GM12878 (cell line): ENCODE results near the gene DIO1. TPM values are rescaled to one million over a fixed set of nuclear protein-coding genes. Genes with fewer than 3 reads are reported as not detected.

ENCODE experiments used
- ATAC-seq: fragments of 200-7000 bp; cut with Tn5 transposase; 3 replicates; pipeline ENCODE4 v1.9.1; 2020; ENCODE audit warnings: mild to moderate bottlenecking, moderate library complexity
- BruUV-seq: library from RNA; stranded (reverse); fragments of 400-500 nt; replicated peaks from 2 replicates; lab custom pipeline; 2021; lab: Mats Ljungman, UMichigan
- CTCF ChIA-PET: fragments of 300-600 bp; sonication (Branson Sonifier 250); formaldehyde crosslinking; extraction: SDS; loops from one replicate; lab custom pipeline; 2021; ENCODE audit warnings: inconsistent platforms; lab: Yijun Ruan, JAX
- POLR2A ChIA-PET: fragments of 350-600 bp; formaldehyde crosslinking; extraction: SDS; loops from one replicate; lab custom pipeline; 2021; ENCODE audit warnings: inconsistent platforms; lab: Charles Lee
- RAD21 ChIA-PET: fragments of 300-600 bp; sonication (Branson Sonifier 250); formaldehyde crosslinking; loops from one replicate; lab custom pipeline; 2023; ENCODE audit warnings: antibody characterized with exemption; ENCODE audit not compliant: unreplicated experiment; lab: Charles Lee
- SMC1A ChIA-PET: fragments of 300-600 bp; sonication (Branson Sonifier 250); formaldehyde crosslinking; loops from one replicate; lab custom pipeline; 2023; ENCODE audit not compliant: unreplicated experiment, uncharacterized antibody; lab: Charles Lee
- DNase-seq: peaks from one replicate; pipeline ENCODE4 v3.0.0-alpha.2; 2011; ENCODE audit warnings: low read depth, low spot score
- FAIRE-seq: peaks from 3 replicates; lab custom pipeline; 2011; peaks lifted over from hg19 to GRCh38; lab: Jason Lieb, UNC
- H2AFZ ChIP-seq: 2 replicates; pipeline ENCODE4 v1.6.0; 2011; ENCODE audit warnings: low read depth, low read length, control low read depth; ENCODE audit not compliant: control insufficient read depth
- H3K27ac ChIP-seq: 2 replicates; pipeline ENCODE4 v1.5.1; 2011; ENCODE audit warnings: control low read depth; ENCODE audit not compliant: control insufficient read depth, insufficient read depth
- H3K27me3 ChIP-seq, 2 experiments: replicated peaks in 1 of 2; 2 replicates each; pipeline versions ENCODE4 v1.6.0 to v1.6.1; 2011; ENCODE audit warnings: low read length in 1 of 2; ENCODE audit not compliant: control insufficient read depth in 2 of 2, insufficient read depth in 2 of 2
- H3K36me3 ChIP-seq, 2 experiments: 2 replicates each; pipeline ENCODE4 v1.5.1; 2011; ENCODE audit warnings: low read length in 1 of 2; ENCODE audit not compliant: control insufficient read depth in 2 of 2, insufficient read depth in 2 of 2
- H3K4me1 ChIP-seq: 2 replicates; pipeline ENCODE4 v1.6.1; 2011; ENCODE audit warnings: mild to moderate bottlenecking, low read length, moderate library complexity, mixed read lengths; ENCODE audit not compliant: control insufficient read depth, insufficient read depth
- H3K4me2 ChIP-seq: 2 replicates; pipeline ENCODE4 v1.6.0; 2011; ENCODE audit warnings: control low read depth; ENCODE audit not compliant: control insufficient read depth, insufficient read depth
- H3K4me3 ChIP-seq: fragments of 200-600 bp; sonication (generic); 2 replicates; pipeline ENCODE4 v1.5.1; 2016
- H3K79me2 ChIP-seq: 2 replicates; pipeline ENCODE4 v1.6.0; 2011; ENCODE audit warnings: low read length; ENCODE audit not compliant: control insufficient read depth, insufficient read depth
- H3K9ac ChIP-seq: 2 replicates; pipeline ENCODE4 v1.8.0; 2011; ENCODE audit warnings: low read length, control low read depth, mixed read lengths; ENCODE audit not compliant: control insufficient read depth, insufficient read depth
- H3K9me3 ChIP-seq: replicated peaks from 3 replicates; pipeline ENCODE4 v1.5.1; 2011; ENCODE audit warnings: mild to moderate bottlenecking, low read length; ENCODE audit not compliant: control insufficient read depth, insufficient read depth
- H4K20me1 ChIP-seq: 2 replicates; pipeline ENCODE4 v1.6.0; 2011; ENCODE audit not compliant: control insufficient read depth, insufficient read depth
- EGR1 ChIP-seq, 2 experiments: IDR thresholded peaks; 1 replicate in 1 of 2; 2 replicates in 1 of 2; pipeline ENCODE4 v1.6.1; 2011 to 2012; ENCODE audit warnings: low read depth in 2 of 2, low read length in 2 of 2, borderline replicate concordance in 1 of 2, mild to moderate bottlenecking in 1 of 2, moderate library complexity in 1 of 2
- EP300 ChIP-seq, 2 experiments: fragments of 150-350 bp in 1 of 2; IDR thresholded peaks; 2 replicates each; pipeline ENCODE4 v1.6.1; 2011 to 2012; ENCODE audit warnings: low read depth in 2 of 2, low read length in 2 of 2, borderline replicate concordance in 1 of 2, improper control_type of control experiment in 1 of 2, inconsistent platforms in 1 of 2; ENCODE audit not compliant: control insufficient read depth in 1 of 2
- GATAD2B ChIP-seq: fragments of 450-650 bp; conservative IDR thresholded peaks from 2 replicates; pipeline ENCODE4 v1.6.1; 2017; ENCODE audit warnings: low read depth, mild to moderate bottlenecking, moderate library complexity
- SREBF1 ChIP-seq: IDR thresholded peaks from 2 replicates; pipeline ENCODE4 v1.6.1; 2012; ENCODE audit warnings: mild to moderate bottlenecking, low read length
- TBL1XR1 ChIP-seq: IDR thresholded peaks from 2 replicates; pipeline ENCODE4 v1.6.1; 2012; ENCODE audit warnings: low read depth, low read length, improper control_type of control experiment
- ZBTB40 ChIP-seq: fragments of 450-650 bp; IDR thresholded peaks from 2 replicates; pipeline ENCODE4 v1.6.1; 2016; ENCODE audit warnings: mild to moderate bottlenecking, moderate library complexity, borderline replicate concordance
- WGBS: methylation state at CpG from one replicate; pipeline ENCODE4 v1.1.6; 2016; ENCODE audit warnings: low lambda C conversion rate; ENCODE audit not compliant: insufficient replicate concordance, insufficient coverage; ENCODE audit errors: missing lambda C conversion rate; 5-methylcytosine and 5-hydroxymethylcytosine counted together
- in situ Hi-C: fragments of 300-500 bp; cut with MboI; formaldehyde crosslinking; loops from 9 replicates; pipeline ENCODE4 v1.14.3; 2018; ENCODE audit warnings: mixed read lengths
- intact Hi-C: fragments of 100-400 bp; cut with micrococcal nuclease; formaldehyde crosslinking; loops from one replicate; pipeline ENCODE4 v1.14.2; 2022; ENCODE audit not compliant: unreplicated experiment
- polyA plus RNA-seq, 11 experiments: library from polyadenylated mRNA; depleted of rRNA in 4 of 11; unstranded in 6 of 11; stranded (reverse) in 5 of 11; fragments of >200 nt; fragmentation: Nextera tagmentation in 4 of 11; fragmentation: Illumina TruSeq in 1 of 11; extraction: Ambion mirVana in 4 of 11; extraction: Trizol in 1 of 11; gene quantifications; 1 replicate in 1 of 11; 2 replicates in 10 of 11; pipeline versions ENCODE4 v1.2.1 to v1.2.3, GENCODE V29; 2011 to 2016; ENCODE audit warnings: inconsistent platforms in 2 of 11, missing spikeins in 2 of 11, low read depth in 1 of 11
- total RNA-seq, 4 experiments: library from RNA; depleted of rRNA in 3 of 4; stranded (reverse); fragments of >200 nt in 3 of 4; fragmentation: Illumina TruSeq in 1 of 4; extraction: Trizol in 1 of 4; gene quantifications; 2 replicates each; pipeline versions ENCODE4 v1.2.1 to v1.2.3, GENCODE V29; 2013 to 2021
- TF ChIP-seq, protein P1 (sequence below): IDR thresholded peaks from 2 replicates; pipeline ENCODE4 v1.6.1; 2011; ENCODE audit warnings: low read depth, low read length, improper control_type of control experiment, borderline replicate concordance
- TF ChIP-seq, protein P2 (sequence below): fragments of 450-650 bp; conservative IDR thresholded peaks from 2 replicates; pipeline ENCODE4 v1.6.1; 2017; ENCODE audit warnings: mild to moderate bottlenecking, moderate library complexity
- TF ChIP-seq, protein P3 (sequence below): fragments of 450-650 bp; IDR thresholded peaks from 2 replicates; pipeline ENCODE4 v1.6.1; 2017; ENCODE audit warnings: antibody characterized with exemption, mild to moderate bottlenecking, moderate library complexity

The DIO1 gene
- total and polyA plus RNA-seq, 10 of the 15 experiments (the other 5 are each of a cell fraction or from before 2014, with no cell fraction given): 0.11 to 0.26 (median 0.12) TPM; not detected in 6

GRCh38 chr1:53894644-53895043 lies 657 bp downstream of the DIO1 start (continued):
- TF ChIP-seq, protein P1, sequence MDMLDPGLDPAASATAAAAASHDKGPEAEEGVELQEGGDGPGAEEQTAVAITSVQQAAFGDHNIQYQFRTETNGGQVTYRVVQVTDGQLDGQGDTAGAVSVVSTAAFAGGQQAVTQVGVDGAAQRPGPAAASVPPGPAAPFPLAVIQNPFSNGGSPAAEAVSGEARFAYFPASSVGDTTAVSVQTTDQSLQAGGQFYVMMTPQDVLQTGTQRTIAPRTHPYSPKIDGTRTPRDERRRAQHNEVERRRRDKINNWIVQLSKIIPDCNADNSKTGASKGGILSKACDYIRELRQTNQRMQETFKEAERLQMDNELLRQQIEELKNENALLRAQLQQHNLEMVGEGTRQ: no peak
- TF ChIP-seq TBL1XR1 (no peak), ZBTB40 (no peak), GATAD2B (no peak), SREBF1 (no peak)

DNA sequence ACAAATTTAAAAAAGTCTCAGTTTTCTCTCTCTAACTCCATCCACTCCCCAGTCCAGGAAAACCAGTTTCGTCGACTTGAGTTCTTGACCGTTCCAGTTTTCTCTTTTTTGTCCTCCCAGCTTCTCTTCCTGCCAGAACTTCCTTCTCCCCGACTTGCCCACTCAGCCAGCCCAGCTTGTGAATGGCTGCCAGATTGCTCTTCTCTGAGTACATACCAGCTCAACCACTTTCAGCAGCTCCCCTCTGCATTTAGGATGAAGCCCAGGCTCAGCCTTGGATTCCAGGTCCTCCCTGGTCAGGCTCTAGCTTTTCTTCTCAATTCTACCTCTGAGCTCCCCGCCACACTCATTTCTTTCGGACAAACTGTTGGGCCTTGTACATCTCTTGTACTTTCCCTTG lies 1.4 kb downstream of the DIO1 start:
- Histone ChIP-seq H3K79me2 (no peaks in the 10 kb centered on the region), H3K27me3 (no peaks in the 10 kb centered on the region), H3K9ac (no peak overlapping the region), H3K4me2 (no peak overlapping the region), H2AFZ (no peak overlapping the region), H3K36me3 (no peaks in the 10 kb centered on the region), H4K20me1 (no peaks in the 10 kb centered on the region), H3K9me3 (no peaks in the 10 kb centered on the region), H3K27ac (no peak overlapping the region), H3K4me3 (no peak overlapping the region), H3K4me1 (peaks cover 3% of the 10 kb centered on the region; the same call in 1 of the 2 replicates)
- intact Hi-C loops: no loop called here
- WGBS: 72% methylated on average over 6 of the region's 6 CpGs
- FAIRE-seq (no peak), DNase-seq (no peak), ATAC-seq (no peak)
- ChIA-PET CTCF (interaction anchor here (1.8 kb wide), 1 partner anchor 17 kb away, joined by 8 read pairs; no protein-coding TSS in a partner anchor), RAD21 (no interaction called here), SMC1A (no interaction called here), POLR2A (no interaction called here)
- BruUV-seq: no TSS peak
- in situ Hi-C loops: no loop called here
- TF ChIP-seq EGR1 (IDR thresholded peaks at IDR 0.05; ENCODE audit: borderline replicate concordance in 1 of 2, low read depth in 2 of 2, low read length in 2 of 2) (no peak), EP300 (IDR thresholded peaks at IDR 0.05; ENCODE audit: borderline replicate concordance in 1 of 2, control insufficient read depth in 1 of 2, low read depth in 2 of 2, low read length in 2 of 2) (no peak)
- TF ChIP-seq, protein P2, sequence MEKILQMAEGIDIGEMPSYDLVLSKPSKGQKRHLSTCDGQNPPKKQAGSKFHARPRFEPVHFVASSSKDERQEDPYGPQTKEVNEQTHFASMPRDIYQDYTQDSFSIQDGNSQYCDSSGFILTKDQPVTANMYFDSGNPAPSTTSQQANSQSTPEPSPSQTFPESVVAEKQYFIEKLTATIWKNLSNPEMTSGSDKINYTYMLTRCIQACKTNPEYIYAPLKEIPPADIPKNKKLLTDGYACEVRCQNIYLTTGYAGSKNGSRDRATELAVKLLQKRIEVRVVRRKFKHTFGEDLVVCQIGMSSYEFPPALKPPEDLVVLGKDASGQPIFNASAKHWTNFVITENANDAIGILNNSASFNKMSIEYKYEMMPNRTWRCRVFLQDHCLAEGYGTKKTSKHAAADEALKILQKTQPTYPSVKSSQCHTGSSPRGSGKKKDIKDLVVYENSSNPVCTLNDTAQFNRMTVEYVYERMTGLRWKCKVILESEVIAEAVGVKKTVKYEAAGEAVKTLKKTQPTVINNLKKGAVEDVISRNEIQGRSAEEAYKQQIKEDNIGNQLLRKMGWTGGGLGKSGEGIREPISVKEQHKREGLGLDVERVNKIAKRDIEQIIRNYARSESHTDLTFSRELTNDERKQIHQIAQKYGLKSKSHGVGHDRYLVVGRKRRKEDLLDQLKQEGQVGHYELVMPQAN: no peak
- TF ChIP-seq, protein P3, sequence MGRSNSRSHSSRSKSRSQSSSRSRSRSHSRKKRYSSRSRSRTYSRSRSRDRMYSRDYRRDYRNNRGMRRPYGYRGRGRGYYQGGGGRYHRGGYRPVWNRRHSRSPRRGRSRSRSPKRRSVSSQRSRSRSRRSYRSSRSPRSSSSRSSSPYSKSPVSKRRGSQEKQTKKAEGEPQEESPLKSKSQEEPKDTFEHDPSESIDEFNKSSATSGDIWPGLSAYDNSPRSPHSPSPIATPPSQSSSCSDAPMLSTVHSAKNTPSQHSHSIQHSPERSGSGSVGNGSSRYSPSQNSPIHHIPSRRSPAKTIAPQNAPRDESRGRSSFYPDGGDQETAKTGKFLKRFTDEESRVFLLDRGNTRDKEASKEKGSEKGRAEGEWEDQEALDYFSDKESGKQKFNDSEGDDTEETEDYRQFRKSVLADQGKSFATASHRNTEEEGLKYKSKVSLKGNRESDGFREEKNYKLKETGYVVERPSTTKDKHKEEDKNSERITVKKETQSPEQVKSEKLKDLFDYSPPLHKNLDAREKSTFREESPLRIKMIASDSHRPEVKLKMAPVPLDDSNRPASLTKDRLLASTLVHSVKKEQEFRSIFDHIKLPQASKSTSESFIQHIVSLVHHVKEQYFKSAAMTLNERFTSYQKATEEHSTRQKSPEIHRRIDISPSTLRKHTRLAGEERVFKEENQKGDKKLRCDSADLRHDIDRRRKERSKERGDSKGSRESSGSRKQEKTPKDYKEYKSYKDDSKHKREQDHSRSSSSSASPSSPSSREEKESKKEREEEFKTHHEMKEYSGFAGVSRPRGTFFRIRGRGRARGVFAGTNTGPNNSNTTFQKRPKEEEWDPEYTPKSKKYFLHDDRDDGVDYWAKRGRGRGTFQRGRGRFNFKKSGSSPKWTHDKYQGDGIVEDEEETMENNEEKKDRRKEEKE: no peak
